ENCODE results near the gene RBP7.
"Not testable (repeated sequence)": the region's sequence is repeated elsewhere in the genome, so short reads cannot be mapped to it uniquely, and the experiment has no call there.

Gene RBP7

DNA sequence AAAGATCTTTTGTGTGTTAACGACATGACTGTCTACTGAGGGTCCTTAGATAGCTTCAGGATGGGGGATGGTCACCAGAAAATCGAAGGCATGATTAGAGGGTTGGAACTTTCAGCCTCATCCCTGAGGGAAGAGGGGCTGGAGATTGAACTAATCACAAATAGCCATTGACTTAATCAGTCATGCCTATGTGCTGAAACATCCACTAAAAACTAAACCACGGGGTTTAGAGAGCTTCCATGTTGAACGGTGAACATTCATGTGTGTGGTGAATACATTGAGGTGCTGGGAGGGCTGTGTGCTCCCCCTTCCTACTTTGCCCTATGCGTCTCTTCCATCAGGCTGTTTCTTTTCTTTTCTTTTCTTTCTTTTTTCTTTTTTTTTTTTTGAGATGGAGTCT lies 17.0 kb downstream of the RBP7 start:
- TF ChIP-seq, protein P1, sequence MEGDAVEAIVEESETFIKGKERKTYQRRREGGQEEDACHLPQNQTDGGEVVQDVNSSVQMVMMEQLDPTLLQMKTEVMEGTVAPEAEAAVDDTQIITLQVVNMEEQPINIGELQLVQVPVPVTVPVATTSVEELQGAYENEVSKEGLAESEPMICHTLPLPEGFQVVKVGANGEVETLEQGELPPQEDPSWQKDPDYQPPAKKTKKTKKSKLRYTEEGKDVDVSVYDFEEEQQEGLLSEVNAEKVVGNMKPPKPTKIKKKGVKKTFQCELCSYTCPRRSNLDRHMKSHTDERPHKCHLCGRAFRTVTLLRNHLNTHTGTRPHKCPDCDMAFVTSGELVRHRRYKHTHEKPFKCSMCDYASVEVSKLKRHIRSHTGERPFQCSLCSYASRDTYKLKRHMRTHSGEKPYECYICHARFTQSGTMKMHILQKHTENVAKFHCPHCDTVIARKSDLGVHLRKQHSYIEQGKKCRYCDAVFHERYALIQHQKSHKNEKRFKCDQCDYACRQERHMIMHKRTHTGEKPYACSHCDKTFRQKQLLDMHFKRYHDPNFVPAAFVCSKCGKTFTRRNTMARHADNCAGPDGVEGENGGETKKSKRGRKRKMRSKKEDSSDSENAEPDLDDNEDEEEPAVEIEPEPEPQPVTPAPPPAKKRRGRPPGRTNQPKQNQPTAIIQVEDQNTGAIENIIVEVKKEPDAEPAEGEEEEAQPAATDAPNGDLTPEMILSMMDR (IDR thresholded peaks at IDR 0.05; ENCODE audit: low read length, missing control alignments): no peak
- no peak for DNase-seq (ENCODE audit: low read depth)
- no peak overlapping the region for H3K4me3 ChIP-seq (replicated peaks; ENCODE audit: low read depth, low read length)

- TF ChIP-seq, protein P1 (IDR thresholded peaks at IDR 0.05; ENCODE audit: low read length, missing control alignments): no peak
- peak; percentile 23 for DNase-seq (ENCODE audit: low read depth)
- H3K4me3 ChIP-seq (replicated peaks; ENCODE audit: low read depth, low read length): no peak overlapping the region
These were observed 22.5 kb downstream of the RBP7 start for GRCh38 chr1:10019561-10019960.

- no peak overlapping the region for H3K4me3 ChIP-seq (replicated peaks; ENCODE audit: low read depth, low read length)
- TF ChIP-seq, protein P1 (IDR thresholded peaks at IDR 0.05; ENCODE audit: low read length, missing control alignments): no peak
- no peak for DNase-seq (ENCODE audit: low read depth)
These were observed 23.1 kb downstream of the RBP7 start for GRCh38 chr1:10020086-10020485.

DNA sequence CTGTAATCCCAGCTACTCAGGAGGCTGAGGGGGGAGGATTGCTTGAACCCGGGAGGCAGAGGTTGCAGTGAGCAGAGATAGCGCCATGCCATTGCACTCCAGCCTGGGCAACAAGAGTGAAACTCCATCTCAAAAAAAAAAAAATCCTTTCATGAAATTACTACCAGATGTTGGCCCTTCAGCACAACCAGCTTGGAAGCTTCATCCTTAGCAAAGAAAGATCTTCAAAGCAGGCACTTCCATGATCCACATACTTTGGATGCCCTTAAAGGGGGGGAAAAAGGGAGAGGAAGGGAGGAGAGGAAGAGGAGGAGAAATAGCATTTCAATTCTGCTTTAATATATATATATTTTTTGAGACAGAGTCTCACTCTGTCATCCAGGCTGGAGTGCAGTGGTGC lies 23.6 kb downstream of the RBP7 start:
- not testable (repeated sequence) for H3K4me3 ChIP-seq (replicated peaks; ENCODE audit: low read depth, low read length)
- DNase-seq (ENCODE audit: low read depth): peak; percentile 13

DNA sequence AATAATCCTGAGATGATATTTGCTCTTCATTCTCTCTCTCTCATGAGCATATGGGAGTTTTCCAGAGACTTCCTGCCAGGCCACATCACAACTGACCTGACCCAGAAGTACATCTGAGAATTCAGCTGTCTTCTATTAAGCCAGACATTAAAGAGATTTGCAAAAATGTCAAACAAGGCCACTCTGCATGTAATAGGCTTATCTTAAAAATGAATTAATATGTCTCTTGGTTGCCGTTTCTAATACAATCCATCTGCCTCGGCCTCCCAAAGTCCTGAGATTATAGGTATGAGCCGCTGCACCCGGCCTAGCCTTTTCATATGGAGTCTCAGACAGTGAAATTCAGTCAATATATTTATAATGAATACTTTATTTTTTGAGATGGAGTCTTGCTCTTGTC lies 25.0 kb downstream of the RBP7 start:
- not testable (repeated sequence) for DNase-seq (ENCODE audit: low read depth); H3K4me3 ChIP-seq (replicated peaks; ENCODE audit: low read depth, low read length)

DNA sequence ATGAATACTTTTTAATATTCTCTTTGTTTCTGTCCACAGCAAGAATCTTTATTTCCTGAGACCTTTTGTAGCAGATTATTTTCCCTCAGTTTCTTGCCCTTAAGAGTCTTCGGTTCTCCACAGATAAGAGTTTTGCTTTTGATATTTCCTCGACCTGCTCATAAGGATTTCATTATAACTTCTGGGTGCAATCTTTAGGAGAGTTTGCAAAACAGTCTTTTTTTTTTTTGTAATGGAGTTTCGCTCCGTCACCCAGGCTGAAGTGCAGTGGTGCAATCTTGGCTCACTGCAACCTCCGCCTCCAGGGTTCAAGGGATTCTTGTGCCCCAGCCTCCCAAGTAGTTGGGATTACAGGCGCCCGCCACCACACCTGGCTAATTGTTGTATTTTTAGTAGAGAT lies 25.6 kb downstream of the RBP7 start:
- no peak overlapping the region for H3K4me3 ChIP-seq (replicated peaks; ENCODE audit: low read depth, low read length)
- TF ChIP-seq, protein P1 (IDR thresholded peaks at IDR 0.05; ENCODE audit: low read length, missing control alignments): no peak
- DNase-seq (ENCODE audit: low read depth): no peak

DNA sequence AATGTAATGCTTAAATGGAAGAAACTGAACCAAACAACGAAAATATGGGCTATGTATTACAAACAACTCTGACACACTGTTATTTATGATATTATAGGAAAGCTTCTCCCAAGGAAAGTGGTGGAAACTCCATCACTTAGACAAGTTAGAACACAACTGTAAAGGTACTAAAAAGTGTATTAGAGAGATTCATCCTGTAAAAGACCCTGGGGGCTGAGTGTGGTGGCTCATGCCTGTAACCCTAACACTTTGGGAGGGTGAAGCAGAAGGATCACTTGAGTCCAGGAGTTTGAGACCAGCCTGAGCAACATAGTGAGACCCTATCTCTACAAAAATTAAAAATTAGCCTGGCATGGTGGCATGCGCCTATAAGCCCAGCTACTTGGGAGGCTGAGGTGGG lies 28.3 kb downstream of the RBP7 start:
- TF ChIP-seq, protein P1 (IDR thresholded peaks at IDR 0.05; ENCODE audit: low read length, missing control alignments): no peak
- H3K4me3 ChIP-seq (replicated peaks; ENCODE audit: low read depth, low read length): no peak overlapping the region
- DNase-seq (ENCODE audit: low read depth): no peak

- DNase-seq (ENCODE audit: low read depth): no peak
- TF ChIP-seq, protein P1 (IDR thresholded peaks at IDR 0.05; ENCODE audit: low read length, missing control alignments): no peak
- H3K4me3 ChIP-seq (replicated peaks; ENCODE audit: low read depth, low read length): no peak overlapping the region
These were observed 30.0 kb downstream of the RBP7 start for GRCh38 chr1:10027027-10027426.

DNA sequence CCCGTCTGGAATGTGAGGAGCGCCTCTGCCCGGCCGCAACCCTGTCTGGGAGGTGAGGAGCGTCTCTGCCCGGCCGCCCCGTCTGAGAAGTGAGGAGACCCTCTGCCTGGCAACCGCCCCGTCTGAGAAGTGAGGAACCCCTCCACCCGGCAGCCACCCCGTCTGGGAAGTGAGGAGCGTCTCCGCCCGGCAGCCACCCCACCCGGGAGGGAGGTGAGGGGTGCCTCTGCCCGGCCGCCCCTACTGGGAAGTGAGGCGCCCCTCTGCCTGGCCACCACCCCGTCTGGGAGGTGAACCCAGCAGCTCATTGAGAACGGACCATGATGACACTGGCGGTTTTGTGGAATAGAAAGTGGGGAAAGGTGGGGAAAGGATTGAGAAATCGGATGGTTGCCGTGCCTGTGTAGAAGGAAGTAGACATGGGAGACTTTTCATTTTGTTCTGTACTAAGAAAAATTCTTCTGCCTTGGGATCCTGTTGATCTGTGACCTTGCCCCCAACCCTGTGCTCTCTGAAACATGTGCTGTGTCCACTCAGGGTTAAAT lies 32.0 kb downstream of the RBP7 start:
- DNase-seq (ENCODE audit: low read depth); H3K4me3 ChIP-seq (replicated peaks; ENCODE audit: low read depth, low read length): not testable (repeated sequence)

All from fibroblast of pulmonary artery (primary cell).